GM12892 (cell line): ENCODE results near the gene ABCF2.

Experiments used
- DNase-seq: peaks from one replicate; pipeline ENCODE4 v3.0.0; 2011; ENCODE audit not compliant: insufficient read length
- FAIRE-seq: peaks from 2 replicates; lab custom pipeline; 2011; peaks lifted over from hg19 to GRCh38; lab: Jason Lieb, UNC
- POLR2A ChIP-seq: IDR thresholded peaks from 2 replicates; pipeline ENCODE4 v1.6.1; 2011; ENCODE audit warnings: low read depth, low read length, control low read depth
- POLR2AphosphoS5 ChIP-seq: IDR thresholded peaks from 2 replicates; pipeline ENCODE4 v1.6.1; 2011; ENCODE audit warnings: low read depth, low read length, control low read depth
- TAF1 ChIP-seq: IDR thresholded peaks from 2 replicates; pipeline ENCODE4 v1.6.1; 2011; ENCODE audit warnings: low read depth, mild to moderate bottlenecking, control low read depth, low read length, borderline replicate concordance

ABCF2 gene

DNA sequence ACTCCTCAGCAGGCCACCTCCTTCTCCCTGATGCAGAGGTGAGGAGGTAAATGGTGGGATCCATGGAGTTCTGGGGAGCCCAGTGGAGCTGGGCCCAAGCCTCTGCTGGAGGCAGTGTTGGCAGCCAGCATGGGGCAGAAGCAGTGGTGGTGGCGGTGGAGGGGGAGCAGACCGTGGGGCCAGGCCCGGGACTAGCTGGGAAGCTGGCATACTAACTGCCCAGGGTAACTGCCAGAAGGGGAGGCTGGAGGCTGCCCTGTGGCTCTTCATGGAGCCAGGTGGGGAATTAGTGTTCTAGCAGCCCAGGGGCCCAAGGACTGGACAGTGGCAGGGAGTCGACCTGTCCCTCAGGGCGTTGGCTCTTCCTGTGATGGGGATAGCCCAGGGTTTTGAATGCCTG is 37.6 kb upstream of the ABCF2 start:
- FAIRE-seq (no peak), DNase-seq (no peak)
- TF ChIP-seq POLR2AphosphoS5, result no peak
- TF ChIP-seq POLR2A, result no peak
- TF ChIP-seq TAF1, result no peak

GRCh38 chr7:151261529-151261928 is 34.5 kb upstream of the ABCF2 start:
- no peak for TF ChIP-seq POLR2AphosphoS5
- no peak for TF ChIP-seq TAF1
- no peak for TF ChIP-seq POLR2A
- DNase-seq (no peak), FAIRE-seq (no peak)

GRCh38 chr7:151260883-151261282 is 33.9 kb upstream of the ABCF2 start:
- no peak for FAIRE-seq
- TF ChIP-seq POLR2AphosphoS5, result no peak
- no peak for TF ChIP-seq POLR2A
- TF ChIP-seq TAF1, result no peak
- no peak for DNase-seq

- TF ChIP-seq TAF1 (no peak), POLR2AphosphoS5 (no peak), POLR2A (no peak)
- no peak for DNase-seq
- no peak for FAIRE-seq
These were observed 33.5 kb upstream of the ABCF2 start for GRCh38 chr7:151260471-151260870.

- no peak for FAIRE-seq
- TF ChIP-seq POLR2A, result no peak
- TF ChIP-seq POLR2AphosphoS5, result no peak
- no peak for TF ChIP-seq TAF1
- no peak for DNase-seq
These were observed 31.0 kb upstream of the ABCF2 start for GRCh38 chr7:151257990-151258389.

- FAIRE-seq, result no peak
- TF ChIP-seq POLR2AphosphoS5, result no peak
- TF ChIP-seq TAF1, result no peak
- no peak for TF ChIP-seq POLR2A
- no peak for DNase-seq
These were observed 29.5 kb upstream of the ABCF2 start for GRCh38 chr7:151256410-151257045.

DNA sequence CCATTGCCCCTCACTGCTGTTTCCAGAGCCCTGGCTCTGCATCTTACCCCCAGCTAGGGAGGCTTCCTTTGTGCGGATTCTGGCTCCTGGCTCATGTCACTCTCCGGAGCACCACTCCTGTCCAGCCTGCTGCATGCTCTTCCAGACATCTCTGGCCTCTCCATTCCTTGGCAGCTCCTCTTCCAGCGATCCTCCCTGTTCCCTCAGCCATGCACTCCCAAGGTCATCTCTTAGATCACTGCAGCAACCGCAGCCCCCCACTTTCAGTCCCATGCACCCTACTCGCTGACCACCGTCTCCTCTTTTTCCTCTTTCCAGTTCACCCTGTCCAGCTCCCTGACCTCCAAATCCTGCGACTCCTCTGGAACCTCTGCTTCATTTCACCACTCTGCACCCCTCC is 28.4 kb upstream of the ABCF2 start:
- DNase-seq (no peak), FAIRE-seq (no peak)

DNA sequence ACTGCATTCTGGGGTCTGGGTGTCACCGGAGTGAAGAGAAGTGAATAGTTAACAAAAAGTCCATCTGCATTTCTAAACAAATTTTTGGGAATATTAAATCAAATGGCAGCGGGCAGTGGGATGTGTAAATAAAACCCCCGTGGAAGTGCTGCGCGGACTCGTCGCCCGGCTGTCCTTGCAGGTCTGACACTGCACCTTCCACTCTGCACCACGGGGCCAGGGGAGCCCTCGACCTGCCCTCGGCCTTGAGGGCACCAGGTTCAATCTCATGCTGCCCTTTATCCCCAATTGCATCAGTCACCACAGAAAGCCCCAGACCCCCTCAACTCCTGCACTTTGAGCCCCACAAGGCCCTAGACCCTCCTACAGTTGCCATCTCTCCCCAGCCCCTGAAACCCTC is 27.8 kb upstream of the ABCF2 start:
- FAIRE-seq (no peak), DNase-seq (no peak)
- no peak for TF ChIP-seq POLR2AphosphoS5
- no peak for TF ChIP-seq TAF1
- no peak for TF ChIP-seq POLR2A

More for the DNA sequence above, 28.4 kb upstream of the ABCF2 start:
- no peak for TF ChIP-seq TAF1
- no peak for TF ChIP-seq POLR2AphosphoS5
- no peak for TF ChIP-seq POLR2A

- FAIRE-seq, result no peak
- TF ChIP-seq TAF1 (no peak), POLR2AphosphoS5 (no peak), POLR2A (no peak)
- no peak for DNase-seq
These were observed 27.3 kb upstream of the ABCF2 start for GRCh38 chr7:151254316-151254715.

GRCh38 chr7:151252961-151253711 is 26.1 kb upstream of the ABCF2 start:
- TF ChIP-seq POLR2A, result no peak
- TF ChIP-seq TAF1, result no peak
- TF ChIP-seq POLR2AphosphoS5, result no peak
- DNase-seq (no peak), FAIRE-seq (no peak)

GRCh38 chr7:151252561-151252835 is 25.5 kb upstream of the ABCF2 start:
- no peak for DNase-seq
- TF ChIP-seq POLR2A (no peak), POLR2AphosphoS5 (no peak), TAF1 (no peak)
- no peak for FAIRE-seq
